AG04450 (cell line): ENCODE measurements around the gene MGAT5B. TPM values are rescaled to one million over a fixed set of nuclear protein-coding genes. Genes with fewer than 3 reads are reported as not detected.

Source experiments
- CTCF ChIA-PET: fragments of 300-600, 350-600 bp; formaldehyde crosslinking; extraction: SDS; loops from one replicate; lab custom pipeline; 2022; ENCODE audit warnings: antibody characterized with exemption, inconsistent platforms; lab: Charles Lee
- POLR2A ChIA-PET: fragments of 350-600 bp; formaldehyde crosslinking; extraction: SDS; loops from one replicate; lab custom pipeline; 2021; ENCODE audit warnings: antibody characterized with exemption, inconsistent platforms; lab: Yijun Ruan, JAX
- DNase-seq: peaks from one replicate; pipeline ENCODE4 v3.0.0-alpha.2; 2011; ENCODE audit warnings: low read depth, low spot score
- H3K27ac ChIP-seq: one replicate; pipeline ENCODE4 v1.5.1; 2012; ENCODE audit warnings: low read depth, low read length, control low read depth
- H3K27me3 ChIP-seq: one replicate; pipeline ENCODE4 v1.6.0; 2012; ENCODE audit warnings: low read length; ENCODE audit not compliant: control insufficient read depth, insufficient read depth
- H3K4me3 ChIP-seq: 2 replicates; pipeline ENCODE4 v1.5.1; 2011; ENCODE audit warnings: mild to moderate bottlenecking, low read depth, low read length, control low read depth
- H3K9me3 ChIP-seq: 2 replicates; pipeline ENCODE4 v1.5.1; 2012; ENCODE audit warnings: low read length; ENCODE audit not compliant: control insufficient read depth, insufficient read depth
- CTCF ChIP-seq: IDR thresholded peaks from 2 replicates; pipeline ENCODE4 v1.5.1; 2011; ENCODE audit warnings: low read depth, low read length, control low read depth, inconsistent platforms
- polyA plus RNA-seq: library from polyadenylated mRNA; depleted of rRNA; stranded (reverse); fragments of >200 nt; gene quantifications from 2 replicates; pipeline ENCODE4 v1.2.3, GENCODE V29; 2011

Gene MGAT5B
- polyA plus RNA-seq, 1 experiment, result 0.69 TPM

- ChIA-PET CTCF (no interaction called here), POLR2A (no interaction called here)
- no peak for TF ChIP-seq CTCF
- Histone ChIP-seq H3K27me3 (peaks cover 29% of the 10 kb centered on the region), H3K9me3 (no peaks in the 10 kb centered on the region), H3K4me3 (no peak overlapping the region), H3K27ac (no peak overlapping the region)
- DNase-seq, result no peak
Measured at GRCh38 chr17:76982408-76983074, 114.3 kb downstream of the MGAT5B start.

GRCh38 chr17:76983075-76983775 is 115.0 kb downstream of the MGAT5B start:
- Histone ChIP-seq H3K9me3 (no peaks in the 10 kb centered on the region), H3K27ac (no peak overlapping the region), H3K4me3 (no peak overlapping the region), H3K27me3 (peaks cover 29% of the 10 kb centered on the region)
- TF ChIP-seq CTCF, result no peak
- CTCF ChIA-PET, result no interaction called here
- DNase-seq, result no peak
- POLR2A ChIA-PET, result no interaction called here

- Histone ChIP-seq H3K27ac (no peak overlapping the region), H3K4me3 (no peak overlapping the region), H3K9me3 (no peaks in the 10 kb centered on the region), H3K27me3 (peaks cover 29% of the 10 kb centered on the region)
- no peak for DNase-seq
- TF ChIP-seq CTCF, result no peak
- ChIA-PET CTCF (no interaction called here), POLR2A (no interaction called here)
Measured at GRCh38 chr17:76986365-76986764, 118.2 kb downstream of the MGAT5B start.

- H3K27ac ChIP-seq, result no peak overlapping the region
- H3K27me3 ChIP-seq, result peaks cover 27% of the 10 kb centered on the region
- DNase-seq, result no peak
- H3K4me3 ChIP-seq, result no peak overlapping the region
- CTCF ChIA-PET, result no interaction called here
- no peak for TF ChIP-seq CTCF
- POLR2A ChIA-PET, result no interaction called here
- no peaks in the 10 kb centered on the region for H3K9me3 ChIP-seq
Measured at GRCh38 chr17:76987486-76988093, 119.4 kb downstream of the MGAT5B start.

GRCh38 chr17:76988796-76989195 is 120.6 kb downstream of the MGAT5B start:
- no peak for TF ChIP-seq CTCF
- DNase-seq, result no peak
- peaks cover 27% of the 10 kb centered on the region for H3K27me3 ChIP-seq
- ChIA-PET POLR2A (interaction anchor here (0.7 kb wide), 1 partner anchor 842 kb away, joined by 4 read pairs; no protein-coding TSS in a partner anchor), CTCF (interaction anchor here (0.7 kb wide), 1 partner anchor 10 kb away, joined by 3 read pairs; no protein-coding TSS in a partner anchor)
- H3K27ac ChIP-seq, result no peak overlapping the region
- H3K9me3 ChIP-seq, result no peaks in the 10 kb centered on the region
- H3K4me3 ChIP-seq, result no peak overlapping the region
